PFSK-1 (cell line): ENCODE measurements around the gene HAGHL.
A peak's percentile ranks its signal among the peaks of the same experiment; 100 is the strongest.

Source experiments
- FOXP2 ChIP-seq: optimal IDR thresholded peaks from 2 replicates; pipeline ENCODE3; 2011; ENCODE audit warnings: borderline replicate concordance, control low read depth, inconsistent platforms; ENCODE audit not compliant: insufficient read depth; ENCODE audit errors: extremely low read length, extremely low read depth
- POLR2AphosphoS5 ChIP-seq: IDR thresholded peaks from 2 replicates; pipeline ENCODE4 v1.6.1; 2012; ENCODE audit warnings: low read depth, mild to moderate bottlenecking, control low read depth, low read length, moderate library complexity
- REST ChIP-seq, 2 experiments: IDR thresholded peaks; 2 replicates each; pipeline versions ENCODE4 v1.6.1 to v1.8.0; 2011 to 2012; ENCODE audit warnings: low read depth in 2 of 2, low read length in 2 of 2, control low read depth in 1 of 2, inconsistent platforms in 1 of 2, mild to moderate bottlenecking in 1 of 2, moderate library complexity in 1 of 2; ENCODE audit not compliant: insufficient read depth in 1 of 2
- SIN3A ChIP-seq: IDR thresholded peaks from 2 replicates; pipeline ENCODE4 v1.6.1; 2012; ENCODE audit warnings: mild to moderate bottlenecking, low read length, moderate library complexity, borderline replicate concordance; ENCODE audit not compliant: insufficient read depth
- TAF1 ChIP-seq: IDR thresholded peaks from 2 replicates; pipeline ENCODE4 v1.6.1; 2012; ENCODE audit warnings: low read length, control low read depth, borderline replicate concordance; ENCODE audit not compliant: insufficient read depth

HAGHL gene

GRCh38 chr16:710500-711075, 16.3 kb upstream of the HAGHL start:
- TF ChIP-seq TAF1, result no peak
- no peak for TF ChIP-seq REST (IDR thresholded peaks at IDR 0.05; ENCODE audit: insufficient read depth in 1 of 2, low read depth in 2 of 2, low read length in 2 of 2)
- TF ChIP-seq POLR2AphosphoS5, result no peak
- no peak for TF ChIP-seq SIN3A
- no peak for TF ChIP-seq FOXP2

GRCh38 chr16:711084-711483, 15.8 kb upstream of the HAGHL start:
- no peak for TF ChIP-seq POLR2AphosphoS5

- TF ChIP-seq TAF1, result no peak
- no peak for TF ChIP-seq POLR2AphosphoS5
- no peak for TF ChIP-seq FOXP2
- TF ChIP-seq REST (IDR thresholded peaks at IDR 0.05; ENCODE audit: insufficient read depth in 1 of 2, low read depth in 2 of 2, low read length in 2 of 2), result no peak
- TF ChIP-seq SIN3A, result no peak
Measured at GRCh38 chr16:711548-712320, 15.2 kb upstream of the HAGHL start.

- TF ChIP-seq POLR2AphosphoS5 (peak; percentile 39; the same call in 1 of the 2 replicates), TAF1 (no peak)
Measured at GRCh38 chr16:714079-714478, 12.8 kb upstream of the HAGHL start.

- TF ChIP-seq REST (IDR thresholded peaks at IDR 0.05; ENCODE audit: insufficient read depth in 1 of 2, low read depth in 2 of 2, low read length in 2 of 2) (no peak), POLR2AphosphoS5 (no peak), FOXP2 (no peak), TAF1 (no peak), SIN3A (no peak)
Measured at GRCh38 chr16:714558-715476, 12.1 kb upstream of the HAGHL start, which contains the start of gene METRN. METRN (plus strand) TSS chr16:715118; CDS start chr16:715290, 172 bp downstream.

- no peak for TF ChIP-seq REST (IDR thresholded peaks at IDR 0.05; ENCODE audit: insufficient read depth in 1 of 2, low read depth in 2 of 2, low read length in 2 of 2)
- TF ChIP-seq TAF1, result no peak
- no peak for TF ChIP-seq SIN3A
- no peak for TF ChIP-seq POLR2AphosphoS5
- no peak for TF ChIP-seq FOXP2
Measured at GRCh38 chr16:715477-716199, 11.3 kb upstream of the HAGHL start.
